Erythroblast (primary cell): Measurements from ENCODE around the gene OTOP3.

Experiments used
- GATA1 ChIP-seq: IDR thresholded peaks from 2 replicates; pipeline ENCODE4 v1.6.1; 2011; ENCODE audit warnings: low read depth, mild to moderate bottlenecking, control low read depth, low read length, moderate library complexity
- POLR2A ChIP-seq: IDR thresholded peaks from 2 replicates; pipeline ENCODE4 v1.6.1; 2011; ENCODE audit warnings: mild to moderate bottlenecking, low read length

GRCh38 chr17:74928786-74929185 is 6.9 kb upstream of the OTOP3 start:
- no peak for TF ChIP-seq POLR2A
- TF ChIP-seq GATA1, result no peak
